ENCODE results near the gene OVCH2. TPM values are rescaled to one million over a fixed set of nuclear protein-coding genes. Genes with fewer than 3 reads are reported as not detected.

Gene OVCH2
- total RNA-seq, 1 donor from 2014 or later = 0.44 TPM

Other genes starting within 250 kb of the OVCH2 start
- gene OLFML1, start 221.0 kb downstream of the OVCH2 start, total RNA-seq = 0.92 TPM
- 33.4 TPM for gene PPFIBP2, start 192.5 kb downstream of the OVCH2 start, total RNA-seq
- gene CYB5R2, start 33.0 kb downstream of the OVCH2 start, total RNA-seq = 24.0 TPM
- gene OR5P2, start 90.5 kb upstream of the OVCH2 start, total RNA-seq = not detected
- gene OR5P3, start 124.4 kb upstream of the OVCH2 start, total RNA-seq = not detected
- gene OR10A6, start 224.8 kb upstream of the OVCH2 start, total RNA-seq = not detected
- gene OR10A3, start 235.2 kb upstream of the OVCH2 start, total RNA-seq = not detected